Activated T-cell treated with anti-CD3 and anti-CD28 coated beads, Interleukin-2, amount 50 U/mL, for 48 hours (primary cell): ENCODE data around the gene ZMYND8.
"Not testable (repeated sequence)": the region's sequence is repeated elsewhere in the genome, so short reads cannot be mapped to it uniquely, and the experiment has no call there.

Source experiments
- DNase-seq, 2 experiments: peaks; one replicate each; pipeline ENCODE4 v3.0.0-alpha.2; 2020

ZMYND8 gene

DNA sequence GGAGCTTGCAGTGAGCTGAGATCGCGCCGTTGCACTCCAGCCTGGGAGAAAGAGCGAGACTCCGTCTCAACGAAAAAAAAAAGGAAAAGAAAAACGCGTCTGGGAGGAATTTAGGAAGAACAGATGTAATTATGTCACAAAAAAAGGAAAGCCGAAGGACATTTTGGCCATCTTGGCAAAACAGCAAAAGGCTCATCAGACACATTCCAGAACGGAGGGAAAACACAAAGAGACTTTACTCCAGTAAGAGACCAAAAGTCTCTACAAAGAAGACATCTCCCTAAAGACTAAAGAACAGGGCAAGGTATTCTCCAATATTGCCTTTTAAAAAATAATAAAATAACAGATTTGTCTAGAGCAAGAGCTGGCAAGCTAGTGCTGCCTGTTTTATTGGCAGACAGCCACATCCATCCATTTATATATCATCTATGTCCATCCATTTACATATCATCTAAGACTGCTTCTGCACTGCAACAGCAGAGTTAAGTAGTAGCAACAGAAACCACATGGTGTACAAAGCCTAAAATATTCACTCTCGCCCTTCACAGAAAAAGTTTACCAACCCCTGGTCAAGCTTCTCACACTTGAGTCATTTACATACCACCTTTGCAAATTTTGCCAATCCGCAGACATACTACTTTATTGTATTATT is 133.9 kb downstream of the ZMYND8 start:
- DNase-seq = no peak

GRCh38 chr20:47221036-47221625 is 135.4 kb downstream of the ZMYND8 start:
- no peak for DNase-seq

DNA sequence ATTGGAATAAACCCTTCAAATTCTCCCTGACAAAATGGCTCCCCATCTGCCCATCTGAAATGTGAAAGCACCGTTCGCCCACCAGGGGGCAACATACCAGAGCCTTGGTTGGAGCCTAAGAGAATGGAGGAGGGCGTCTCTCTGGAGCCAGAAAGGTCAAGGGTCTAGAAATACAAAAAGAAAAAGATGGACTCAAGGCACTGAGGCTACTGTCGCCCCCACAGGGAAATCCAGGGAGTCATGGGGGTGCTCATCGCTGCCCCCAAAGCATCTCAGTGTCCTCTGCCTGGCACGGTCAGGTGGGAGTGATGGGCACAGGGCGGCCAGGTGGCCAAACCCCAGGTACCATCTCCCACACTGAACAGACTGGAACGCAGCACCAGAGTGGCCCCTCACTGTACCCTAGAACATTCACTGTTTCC is 136.3 kb downstream of the ZMYND8 start:
- DNase-seq = peak; percentile 70 to 74

- DNase-seq = no peak
Measured at GRCh38 chr20:47217482-47218446, 138.7 kb downstream of the ZMYND8 start.

DNA sequence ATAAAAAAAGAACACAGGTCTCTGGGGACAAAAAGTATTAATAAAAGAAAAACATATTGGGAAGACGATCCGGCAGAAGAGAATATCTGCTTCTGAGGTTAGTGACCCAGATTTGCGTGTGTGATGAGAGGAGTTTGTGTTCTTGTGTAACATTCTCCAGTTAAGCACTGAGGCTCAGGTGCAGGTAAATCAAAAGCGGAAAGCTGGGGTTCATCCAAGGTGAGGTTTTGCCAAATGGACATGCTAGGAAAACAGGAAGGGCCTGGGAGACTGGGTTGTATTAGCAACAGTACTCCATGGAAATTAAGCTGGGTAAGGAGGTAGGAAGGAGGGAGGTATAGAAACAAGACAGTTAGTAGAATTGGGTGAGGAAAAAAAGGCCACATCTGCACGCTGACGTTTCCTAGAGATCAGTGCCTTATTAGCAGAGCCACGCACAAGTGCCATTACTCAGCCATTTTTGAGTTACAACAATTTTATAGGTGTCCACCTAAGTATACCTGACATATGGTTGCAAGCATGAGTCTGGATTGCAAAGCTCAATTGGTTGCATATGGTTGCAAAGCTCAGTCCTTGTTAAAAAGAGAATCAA is 139.6 kb downstream of the ZMYND8 start:
- DNase-seq = no peak

GRCh38 chr20:47215653-47216397 is 140.7 kb downstream of the ZMYND8 start:
- DNase-seq = no peak

DNA sequence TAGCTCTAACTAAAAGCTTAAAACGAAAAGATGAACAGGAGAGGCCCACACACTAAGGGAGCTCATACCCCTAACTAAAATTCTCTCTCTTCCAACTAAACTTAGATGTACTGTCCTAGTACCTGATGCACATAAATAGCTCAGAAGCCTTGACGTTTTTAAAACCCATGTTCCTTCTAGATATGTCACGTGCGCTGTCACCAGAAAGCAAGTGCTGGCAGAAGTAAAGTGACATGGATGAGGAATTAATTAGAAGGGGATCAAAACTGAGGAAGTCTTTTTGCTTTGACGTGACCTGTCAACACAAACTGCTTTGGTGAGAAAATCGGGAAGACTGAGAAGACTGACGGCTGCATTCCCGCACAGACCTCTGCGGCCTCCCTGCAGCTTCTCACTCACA is 142.5 kb downstream of the ZMYND8 start:
- no peak for DNase-seq

GRCh38 chr20:47212606-47213207 is 143.8 kb downstream of the ZMYND8 start:
- no peak for DNase-seq

GRCh38 chr20:47211036-47211435 is 145.5 kb downstream of the ZMYND8 start:
- DNase-seq = no peak

- DNase-seq = no peak
Measured at GRCh38 chr20:47210470-47210869, 146.0 kb downstream of the ZMYND8 start.

- no peak for DNase-seq
Measured at GRCh38 chr20:47209982-47210381, 146.5 kb downstream of the ZMYND8 start.

DNA sequence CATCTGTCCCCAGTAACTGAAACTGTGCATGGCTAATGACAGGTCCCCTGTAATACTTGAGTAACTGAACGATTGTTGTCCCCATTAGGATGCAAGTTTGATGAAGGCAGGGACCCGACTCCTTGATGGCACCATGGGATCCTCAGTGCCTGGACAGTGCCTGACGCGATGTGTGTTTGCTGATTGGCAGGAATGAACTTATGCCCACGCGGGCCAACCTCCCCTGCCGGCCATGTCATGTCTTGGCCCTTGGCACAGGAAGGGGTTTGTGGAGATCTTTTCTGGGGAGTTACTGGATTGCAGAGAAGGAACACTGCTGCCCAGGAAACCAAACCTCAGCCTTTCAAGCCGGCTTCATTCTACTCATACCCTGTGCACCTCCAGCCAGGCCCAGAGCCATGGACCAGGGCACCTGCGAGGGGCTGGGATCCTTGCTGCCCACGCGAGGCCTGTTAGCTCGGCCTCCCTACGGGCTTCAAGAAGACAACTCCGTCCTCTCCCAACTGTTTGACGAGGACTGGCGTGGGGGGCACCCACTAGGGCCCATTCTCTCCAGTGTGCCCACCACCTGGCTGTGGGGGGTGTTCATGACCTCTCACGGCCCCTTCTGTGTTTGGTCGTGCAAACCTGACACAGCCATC is 147.8 kb downstream of the ZMYND8 start:
- no peak for DNase-seq

GRCh38 chr20:47206962-47207641 is 149.4 kb downstream of the ZMYND8 start:
- DNase-seq = no peak

- not testable (repeated sequence) for DNase-seq
Measured at GRCh38 chr20:47206552-47206951, 149.9 kb downstream of the ZMYND8 start.

GRCh38 chr20:47205577-47206123 is 150.8 kb downstream of the ZMYND8 start:
- peak; percentile 79 to 82 for DNase-seq

DNA sequence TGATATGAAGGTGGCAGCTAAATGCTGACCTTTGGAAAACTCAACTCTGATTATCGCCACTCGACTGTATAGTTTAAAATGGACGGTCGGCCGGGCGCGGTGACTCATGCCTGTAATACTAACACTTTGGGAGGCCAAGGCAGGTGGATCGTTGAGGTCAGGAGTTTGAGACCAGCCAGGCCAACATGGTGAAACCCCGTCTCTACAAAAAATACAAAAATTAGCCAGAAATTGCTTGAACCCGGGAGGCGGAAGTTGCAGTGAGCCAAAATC is 151.7 kb downstream of the ZMYND8 start:
- not testable (repeated sequence) for DNase-seq

GRCh38 chr20:47204008-47204849 is 152.3 kb downstream of the ZMYND8 start:
- DNase-seq = no peak

- no peak for DNase-seq
Measured at GRCh38 chr20:47202733-47203667, 153.5 kb downstream of the ZMYND8 start.
